HCT116 (cell line): ENCODE measurements around the gene GLCE. TPM values are rescaled to one million over a fixed set of nuclear protein-coding genes. Genes with fewer than 3 reads are reported as not detected.
"Not testable (repeated sequence)": the region's sequence is repeated elsewhere in the genome, so short reads cannot be mapped to it uniquely, and the experiment has no call there.

Experiments used
- ATAC-seq: fragments of 200-7000 bp; cut with Tn5 transposase; 2 replicates; pipeline ENCODE4 v1.9.1; 2020; ENCODE audit warnings: mild to moderate bottlenecking, moderate library complexity
- BruUV-seq: library from RNA; stranded (reverse); fragments of 400-500 nt; replicated peaks from 2 replicates; lab custom pipeline; 2021; lab: Mats Ljungman, UMichigan
- CTCF ChIA-PET: fragments of 300-600 bp; sonication (Branson Sonifier 250); formaldehyde crosslinking; loops from one replicate; lab custom pipeline; 2021; ENCODE audit warnings: antibody characterized with exemption; lab: Charles Lee
- POLR2A ChIA-PET: fragments of 300-600, 350-600 bp; sonication (Branson Sonifier 250); formaldehyde crosslinking; loops from one replicate; lab custom pipeline; 2021; ENCODE audit warnings: antibody characterized with exemption; lab: Charles Lee
- RAD21 ChIA-PET, 2 experiments: fragments of 300-600 bp; sonication (Branson Sonifier 250); formaldehyde crosslinking; loops; one replicate each; lab custom pipeline; 2023; ENCODE audit warnings: low total read pairs in 2 of 2; ENCODE audit not compliant: uncharacterized antibody in 2 of 2, unreplicated experiment in 2 of 2, low non-redundant PET in 1 of 2; lab: Charles Lee
- DNase-seq: peaks from one replicate; pipeline ENCODE4 v3.0.0-alpha.2; 2010; ENCODE audit warnings: low read depth, low spot score
- H2AFZ ChIP-seq: fragments of 200-600 bp; shearing (Covaris generic), sonication (generic); 2 replicates; pipeline ENCODE4 v1.6.1; 2017; ENCODE audit warnings: low read depth, mixed run types, mixed read lengths, antibody characterized with exemption, low read length; ENCODE audit not compliant: poor library complexity, severe bottlenecking
- H3K27ac ChIP-seq: 2 replicates; pipeline ENCODE4 v1.5.1; 2012; ENCODE audit warnings: low read depth, low read length
- H3K27me3 ChIP-seq: fragments of 200-600 bp; sonication (generic); 2 replicates; pipeline ENCODE4 v1.6.1; 2016; ENCODE audit warnings: mixed run types, low read length, mixed read lengths; ENCODE audit not compliant: insufficient read depth
- H3K36me3 ChIP-seq, 2 experiments: fragments of 200-500 bp in 1 of 2; fragments of 200-600 bp in 1 of 2; sonication (Bioruptor generic) in 1 of 2; sonication (generic) in 1 of 2; 2 replicates each; pipeline versions ENCODE4 v1.5.1 to v1.6.1; 2014 to 2016; ENCODE audit warnings: low read length in 2 of 2, inconsistent platforms in 1 of 2, mixed read lengths in 1 of 2, mixed run types in 1 of 2; ENCODE audit not compliant: insufficient read depth in 2 of 2, control insufficient read depth in 1 of 2
- H3K4me1 ChIP-seq, 2 experiments: fragments of 200-600 bp in 1 of 2; sonication (generic) in 1 of 2; 2 replicates each; pipeline versions ENCODE4 v1.5.1 to v1.6.1; 2012 to 2017; ENCODE audit warnings: low read length in 2 of 2, inconsistent platforms in 1 of 2, mild to moderate bottlenecking in 1 of 2, mixed read lengths in 1 of 2, mixed run types in 1 of 2, moderate library complexity in 1 of 2; ENCODE audit not compliant: insufficient read depth in 2 of 2, control insufficient read depth in 1 of 2
- H3K4me2 ChIP-seq: fragments of 200-600 bp; sonication (generic); 2 replicates; pipeline ENCODE4 v1.6.1; 2017; ENCODE audit warnings: mixed run types, low read length, mixed read lengths
- H3K4me3 ChIP-seq, 2 experiments: fragments of 200-600 bp in 1 of 2; sonication (generic) in 1 of 2; replicated peaks in 1 of 2; 2 replicates each; pipeline ENCODE4 v1.5.1; 2011 to 2016; ENCODE audit warnings: low read length in 2 of 2, control low read depth in 1 of 2, low read depth in 1 of 2, mild to moderate bottlenecking in 1 of 2, mixed read lengths in 1 of 2, mixed run types in 1 of 2
- H3K79me2 ChIP-seq: fragments of 200-600 bp; sonication (generic); 2 replicates; pipeline ENCODE4 v1.6.1; 2017; ENCODE audit warnings: mild to moderate bottlenecking, mixed run types, low read length, moderate library complexity, mixed read lengths; ENCODE audit not compliant: insufficient read depth
- H3K9ac ChIP-seq: fragments of 200-600 bp; sonication (generic); 2 replicates; pipeline ENCODE4 v1.6.1; 2016; ENCODE audit warnings: low read length, mixed read lengths
- H3K9me2 ChIP-seq: fragments of 200-600 bp; sonication (generic), shearing (Covaris generic); 2 replicates; pipeline ENCODE4 v1.6.1; 2017; ENCODE audit warnings: mixed run types, mild to moderate bottlenecking, moderate library complexity; ENCODE audit not compliant: insufficient read depth
- H3K9me3 ChIP-seq, 2 experiments: fragments of 200-500 bp in 1 of 2; fragments of 200-600 bp in 1 of 2; sonication (Bioruptor generic) in 1 of 2; sonication (generic) in 1 of 2; 2 replicates each; pipeline ENCODE4 v1.6.1; 2014 to 2017; ENCODE audit warnings: low read length in 2 of 2, mixed read lengths in 2 of 2, inconsistent platforms in 1 of 2, low read depth in 1 of 2, mild to moderate bottlenecking in 1 of 2, mixed run types in 1 of 2, moderate library complexity in 1 of 2; ENCODE audit not compliant: control insufficient read depth in 1 of 2, insufficient read depth in 1 of 2
- H4K20me1 ChIP-seq: fragments of 200-600 bp; sonication (generic), shearing (Covaris generic); 2 replicates; pipeline ENCODE4 v1.6.1; 2017; ENCODE audit warnings: mixed run types, mild to moderate bottlenecking, moderate library complexity; ENCODE audit not compliant: insufficient read depth
- EZH2 ChIP-seq: fragments of 200-600 bp; sonication (generic); IDR thresholded peaks from 2 replicates; pipeline ENCODE4 v1.6.1; 2017; ENCODE audit warnings: antibody characterized with exemption, mixed run types
- EZH2phosphoT487 ChIP-seq: fragments of 200-600 bp; IDR thresholded peaks from 2 replicates; pipeline ENCODE4 v1.6.1; 2018; ENCODE audit warnings: antibody characterized with exemption, borderline replicate concordance
- FOSL1 ChIP-seq: IDR thresholded peaks from 2 replicates; pipeline ENCODE4 v1.6.1; 2012; ENCODE audit warnings: low read depth
- POLR2AphosphoS5 ChIP-seq: IDR thresholded peaks from 2 replicates; pipeline ENCODE4 v1.6.1; 2011; ENCODE audit warnings: mild to moderate bottlenecking, low read depth, low read length, moderate library complexity
- RAD21 ChIP-seq: IDR thresholded peaks from 2 replicates; pipeline ENCODE4 v1.6.1; 2012; ENCODE audit warnings: low read depth, mild to moderate bottlenecking
- SRF ChIP-seq: IDR thresholded peaks from 2 replicates; pipeline ENCODE4 v1.6.1; 2012; ENCODE audit warnings: low read depth
- ZNF274 ChIP-seq: fragments of 200-500 bp; sonication (Bioruptor generic); IDR thresholded peaks from 2 replicates; pipeline ENCODE4 v1.6.1; 2014; ENCODE audit warnings: mild to moderate bottlenecking, low read depth, low read length, inconsistent platforms
- intact Hi-C: fragments of 100-400 bp; cut with micrococcal nuclease; formaldehyde crosslinking; loops from 2 replicates; pipeline ENCODE4 v1.10.0; 2022
- total RNA-seq: library from RNA; stranded (reverse); gene quantifications from one replicate; pipeline ENCODE4 v1.2.1, GENCODE V29; 2021; ENCODE audit not compliant: unreplicated experiment
- TF ChIP-seq, protein P1 (sequence below), 3 experiments: fragments of 200-600 bp in 1 of 3; sonication (generic) in 1 of 3; IDR thresholded peaks in 2 of 3; conservative IDR thresholded peaks in 1 of 3; 2 replicates each; pipeline ENCODE4 v1.5.1; 2012 to 2017; ENCODE audit warnings: low read depth in 2 of 3, low read length in 2 of 3, antibody characterized with exemption in 1 of 3, borderline replicate concordance in 1 of 3, control low read depth in 1 of 3, mild to moderate bottlenecking in 1 of 3, mixed read lengths in 1 of 3, mixed run types in 1 of 3, moderate library complexity in 1 of 3; ENCODE audit not compliant: insufficient read depth in 1 of 3

GLCE gene
- total RNA-seq, 1 experiment from 2014 or later: 22.2 TPM

DNA sequence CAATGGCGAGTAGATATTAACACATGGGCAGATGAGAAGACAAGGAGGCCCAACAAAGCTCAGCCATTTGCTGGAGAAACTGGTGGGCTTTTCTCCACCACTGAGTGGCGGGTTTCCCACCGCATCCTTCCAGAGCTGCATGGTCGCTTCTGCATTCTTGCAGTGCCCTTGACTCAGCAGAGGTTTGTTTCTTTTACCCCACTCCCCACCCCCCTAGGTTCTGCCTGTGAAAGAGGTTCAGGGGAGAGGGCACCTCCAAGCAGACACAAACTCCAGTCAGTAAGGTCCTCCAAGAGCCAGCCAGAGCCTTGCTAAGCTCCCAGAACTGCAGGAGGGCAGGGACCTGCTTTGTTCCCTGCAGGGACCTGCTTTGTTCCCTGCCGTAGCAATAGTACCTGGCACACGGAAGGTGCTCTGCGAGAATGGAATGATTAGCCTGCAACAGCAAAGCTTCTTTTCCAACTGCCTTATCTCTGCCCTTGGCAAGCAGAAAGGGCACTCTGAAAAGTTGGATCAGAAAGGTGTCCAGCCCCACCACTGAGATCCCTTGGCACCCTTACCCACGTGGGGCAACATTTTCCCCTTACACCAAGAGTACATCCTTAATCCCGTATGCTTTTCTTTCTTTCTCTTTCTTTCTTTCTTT, 139.6 kb downstream of the GLCE start:
- Histone ChIP-seq H3K36me3 (no peaks in the 10 kb centered on the region), H3K4me2 (peak overlapping the region; percentile 92), H3K4me1 (peaks cover 32 to 52% of the 10 kb centered on the region in 2 experiments), H4K20me1 (no peaks in the 10 kb centered on the region), H3K9me3 (no peaks in the 10 kb centered on the region), H2AFZ (no peak overlapping the region), H3K27me3 (no peaks in the 10 kb centered on the region), H3K9me2 (no peaks in the 10 kb centered on the region), H3K9ac (peak overlapping the region; percentile 70), H3K79me2 (peaks cover 12% of the 10 kb centered on the region; the same call in 1 of the 2 replicates), H3K4me3 (peak overlapping the region; percentile 52 to 72), H3K27ac (no peak overlapping the region)
- CTCF ChIA-PET: interaction anchor here (1.0 to 1.3 kb wide), 2 partner anchors 10 to 94 kb away, joined by 3 read pairs; no protein-coding TSS in a partner anchor
- no peak for DNase-seq
- no TSS peak for BruUV-seq
- POLR2A ChIA-PET: no interaction called here
- intact Hi-C loops: loop anchor here (5.0 kb wide), 1 partner anchor 92 kb away; no protein-coding TSS in a partner anchor
- no peak for ATAC-seq
- TF ChIP-seq, protein P1, sequence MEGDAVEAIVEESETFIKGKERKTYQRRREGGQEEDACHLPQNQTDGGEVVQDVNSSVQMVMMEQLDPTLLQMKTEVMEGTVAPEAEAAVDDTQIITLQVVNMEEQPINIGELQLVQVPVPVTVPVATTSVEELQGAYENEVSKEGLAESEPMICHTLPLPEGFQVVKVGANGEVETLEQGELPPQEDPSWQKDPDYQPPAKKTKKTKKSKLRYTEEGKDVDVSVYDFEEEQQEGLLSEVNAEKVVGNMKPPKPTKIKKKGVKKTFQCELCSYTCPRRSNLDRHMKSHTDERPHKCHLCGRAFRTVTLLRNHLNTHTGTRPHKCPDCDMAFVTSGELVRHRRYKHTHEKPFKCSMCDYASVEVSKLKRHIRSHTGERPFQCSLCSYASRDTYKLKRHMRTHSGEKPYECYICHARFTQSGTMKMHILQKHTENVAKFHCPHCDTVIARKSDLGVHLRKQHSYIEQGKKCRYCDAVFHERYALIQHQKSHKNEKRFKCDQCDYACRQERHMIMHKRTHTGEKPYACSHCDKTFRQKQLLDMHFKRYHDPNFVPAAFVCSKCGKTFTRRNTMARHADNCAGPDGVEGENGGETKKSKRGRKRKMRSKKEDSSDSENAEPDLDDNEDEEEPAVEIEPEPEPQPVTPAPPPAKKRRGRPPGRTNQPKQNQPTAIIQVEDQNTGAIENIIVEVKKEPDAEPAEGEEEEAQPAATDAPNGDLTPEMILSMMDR (IDR thresholded peaks at IDR 0.05 in 2 of 3, conservative IDR thresholded peaks at IDR 0.05 in 1 of 3; ENCODE audit: borderline replicate concordance in 1 of 3, insufficient read depth in 1 of 3, low read depth in 2 of 3, low read length in 2 of 3): no peak
- no peak for TF ChIP-seq FOSL1
- no peak for TF ChIP-seq RAD21
- no peak for TF ChIP-seq EZH2phosphoT487
- no peak for TF ChIP-seq POLR2AphosphoS5
- no peak for TF ChIP-seq EZH2
- TF ChIP-seq ZNF274: no peak
- no peak for TF ChIP-seq SRF
- RAD21 ChIA-PET: no interaction called here

- RAD21 ChIA-PET, H3K27me3 ChIP-seq, H2AFZ ChIP-seq, ATAC-seq, H3K9me3 ChIP-seq, CTCF ChIA-PET, H3K27ac ChIP-seq, POLR2A ChIA-PET, H3K4me2 ChIP-seq, H3K9ac ChIP-seq, H4K20me1 ChIP-seq, H3K36me3 ChIP-seq, H3K9me2 ChIP-seq, H3K4me3 ChIP-seq, DNase-seq, BruUV-seq, intact Hi-C loops: not testable (repeated sequence)
- H3K79me2 ChIP-seq: peaks cover 16% of the 10 kb centered on the region; the same call in 1 of the 2 replicates
- peaks cover 41 to 62% of the 10 kb centered on the region in 2 experiments for H3K4me1 ChIP-seq
Observed at GRCh38 chr15:69301101-69301500, 140.7 kb downstream of the GLCE start.

GRCh38 chr15:69302087-69302486, 141.7 kb downstream of the GLCE start:
- Histone ChIP-seq H3K79me2 (peaks cover 25% of the 10 kb centered on the region), H3K4me1 (peaks cover 41 to 72% of the 10 kb centered on the region in 2 experiments)
- DNase-seq, H4K20me1 ChIP-seq, intact Hi-C loops, H3K9ac ChIP-seq, CTCF ChIA-PET, H2AFZ ChIP-seq, ATAC-seq, H3K9me3 ChIP-seq, H3K27ac ChIP-seq, H3K36me3 ChIP-seq, RAD21 ChIA-PET, POLR2A ChIA-PET, H3K27me3 ChIP-seq, H3K4me2 ChIP-seq, BruUV-seq, H3K4me3 ChIP-seq, H3K9me2 ChIP-seq: not testable (repeated sequence)
